GM18951 (cell line): ENCODE data around the gene ARHGAP33.
"Not testable (repeated sequence)": the region's sequence is repeated elsewhere in the genome, so short reads cannot be mapped to it uniquely, and the experiment has no call there.

ENCODE experiments used
- POLR2A ChIP-seq: IDR thresholded peaks from 4 replicates; pipeline ENCODE4 v1.6.1; 2011; ENCODE audit warnings: mild to moderate bottlenecking; ENCODE audit not compliant: insufficient read length, insufficient read depth; ENCODE audit errors: extremely low read depth
- in situ Hi-C: fragments of 300-500 bp; cut with MboI; formaldehyde crosslinking; loops from one replicate; pipeline ENCODE4 v1.12.0; 2022; ENCODE audit warnings: low sequenced_read_pairs, mixed read lengths, inconsistent platforms; ENCODE audit not compliant: unreplicated experiment

ARHGAP33 gene

DNA sequence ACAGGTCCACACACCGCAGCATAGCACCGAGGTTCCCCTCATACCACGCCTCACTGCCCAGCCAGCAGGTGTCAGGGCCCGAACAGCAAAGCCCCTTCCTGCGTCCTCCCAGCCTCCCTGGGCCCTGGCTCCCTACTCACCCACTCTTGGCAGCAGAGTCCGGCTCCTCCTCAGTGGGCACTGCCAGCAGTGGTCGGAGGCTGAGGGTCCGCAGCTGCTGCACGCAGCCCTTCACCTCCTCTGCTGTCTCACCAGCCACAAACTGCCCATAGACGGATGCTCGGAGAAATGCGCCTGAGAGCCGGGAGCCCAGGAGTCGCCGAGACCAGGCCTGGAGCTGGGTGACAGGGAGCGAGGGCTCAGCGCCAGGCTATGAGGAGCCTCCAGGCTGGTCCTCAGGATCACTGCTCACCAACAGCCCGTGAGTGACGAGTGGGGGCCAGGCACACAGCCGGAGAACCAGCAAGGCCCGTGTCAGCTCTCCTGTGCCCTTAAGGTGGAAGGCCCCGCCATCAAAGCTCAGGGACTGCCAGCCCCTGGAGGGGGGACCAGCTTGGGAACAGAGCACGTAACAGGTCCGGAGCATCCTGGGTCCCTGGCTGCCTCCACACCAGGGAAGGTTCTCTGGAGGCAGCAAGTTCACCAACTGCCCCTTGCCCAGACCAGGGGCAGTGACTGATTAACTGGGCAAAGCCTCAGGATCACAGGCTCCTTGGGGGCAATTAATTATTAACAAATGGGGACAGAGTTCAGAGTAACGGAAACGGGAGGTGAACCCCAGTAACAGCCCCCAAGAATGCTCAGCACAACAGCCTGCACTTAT lies 37.1 kb downstream of the ARHGAP33 start, which contains the start of gene PRODH2:
Gene PRODH2, minus strand, starts transcription at position 626 of the 823 bp plus-strand sequence. Its CDS starts 40 bp downstream, at position 586.
- in situ Hi-C loops: no loop called here
- TF ChIP-seq POLR2A: no peak

DNA sequence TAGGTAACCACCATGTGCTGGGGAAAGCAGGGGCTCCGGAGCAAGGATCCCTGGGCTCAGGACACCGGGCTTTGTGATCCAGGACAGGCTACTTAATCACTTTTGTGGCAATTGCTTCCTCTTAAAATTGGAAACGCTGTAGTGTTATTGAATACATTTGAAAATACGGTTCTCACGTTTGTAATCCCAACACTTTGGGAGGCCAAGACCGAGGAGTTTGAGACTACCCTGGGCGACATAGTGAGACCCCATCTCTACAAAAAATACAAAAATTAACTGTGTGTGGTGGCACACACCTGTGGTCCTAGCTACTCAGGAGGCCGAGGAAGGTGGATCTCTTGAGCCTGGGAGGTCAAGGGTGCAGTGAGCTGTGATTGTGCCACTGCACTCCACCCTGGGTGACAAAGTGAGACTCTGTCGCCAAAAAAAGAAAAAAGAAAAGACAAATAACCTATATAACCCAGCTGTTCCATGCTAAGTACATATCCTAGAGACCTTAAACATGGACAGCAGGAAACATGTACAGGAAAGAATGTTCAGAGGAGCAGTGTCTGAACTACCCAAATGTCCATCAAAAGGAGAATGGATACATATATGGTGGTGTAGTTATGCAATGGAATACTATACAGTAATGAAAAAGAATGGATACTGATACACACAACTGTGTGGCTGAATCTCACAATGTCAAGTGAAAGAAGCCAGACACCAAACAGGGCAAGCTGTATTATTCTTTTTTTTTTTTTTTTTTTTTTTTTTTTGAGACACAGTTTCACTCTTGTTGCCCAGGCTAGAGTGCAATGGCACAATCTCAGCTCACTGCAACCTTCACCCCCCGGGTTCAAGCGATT lies 37.9 kb downstream of the ARHGAP33 start:
- in situ Hi-C loops: no loop called here
- no peak for TF ChIP-seq POLR2A

DNA sequence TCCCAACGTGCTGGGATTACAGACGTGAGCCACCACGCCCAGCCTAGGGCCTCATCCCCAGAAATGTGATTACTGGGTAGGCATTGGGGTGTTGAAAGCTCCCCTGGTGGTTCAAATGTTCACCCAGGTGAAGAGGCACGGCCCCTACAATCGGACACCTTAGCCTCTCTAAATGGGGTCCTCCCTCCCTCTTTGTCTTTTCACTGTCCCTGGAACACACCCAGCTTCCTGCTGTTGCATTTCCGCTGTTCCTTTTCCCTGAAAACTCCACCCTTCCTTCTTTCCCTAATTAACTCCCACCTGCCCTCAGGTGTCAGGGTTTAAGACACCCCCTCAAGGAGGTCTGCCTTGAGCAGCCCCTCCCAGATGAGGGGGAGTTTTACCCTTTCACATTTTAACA lies 40.9 kb downstream of the ARHGAP33 start:
- in situ Hi-C loops: no loop called here

DNA sequence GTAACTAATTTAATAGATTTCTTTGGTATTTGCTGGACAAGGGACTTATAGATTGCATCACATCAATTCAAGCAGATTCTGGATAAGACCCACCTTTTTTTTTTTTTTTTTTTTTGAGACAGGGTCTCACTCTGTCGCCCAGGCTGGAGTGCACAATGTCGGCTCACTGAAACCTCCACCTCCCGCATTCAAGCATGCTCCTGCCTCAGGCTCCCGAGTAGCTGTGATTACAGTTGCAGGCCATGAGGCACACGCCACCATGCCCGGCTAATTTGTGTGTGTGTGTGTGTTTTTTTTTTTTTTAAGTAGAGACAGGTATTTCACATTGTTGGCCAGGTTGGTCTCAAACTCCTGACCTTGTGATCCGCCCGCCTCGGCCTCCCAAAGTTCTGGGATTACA lies 41.5 kb downstream of the ARHGAP33 start:
- no peak for TF ChIP-seq POLR2A
- in situ Hi-C loops: no loop called here

More for the DNA sequence above, 40.9 kb downstream of the ARHGAP33 start:
- no peak for TF ChIP-seq POLR2A

DNA sequence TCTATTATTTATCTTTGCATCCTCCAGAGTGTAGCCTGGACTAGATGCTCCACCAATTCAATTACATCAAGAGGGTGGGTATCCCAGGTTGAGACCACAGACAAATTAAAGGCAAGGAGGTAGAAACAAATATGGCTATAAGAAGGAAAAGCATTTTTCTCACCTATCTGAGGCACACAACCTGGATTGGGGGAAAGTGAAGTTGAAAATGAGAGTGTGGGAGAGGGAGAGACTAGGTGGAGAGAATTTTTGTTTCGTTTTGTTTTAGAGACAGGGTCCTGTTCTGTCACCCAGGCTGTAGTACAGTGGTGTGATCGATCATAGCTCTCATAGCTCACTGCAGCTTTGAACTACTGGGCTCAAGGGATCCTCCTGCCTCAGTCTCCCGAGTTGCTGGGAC lies 43.1 kb downstream of the ARHGAP33 start:
- no peak for TF ChIP-seq POLR2A
- in situ Hi-C loops: no loop called here

DNA sequence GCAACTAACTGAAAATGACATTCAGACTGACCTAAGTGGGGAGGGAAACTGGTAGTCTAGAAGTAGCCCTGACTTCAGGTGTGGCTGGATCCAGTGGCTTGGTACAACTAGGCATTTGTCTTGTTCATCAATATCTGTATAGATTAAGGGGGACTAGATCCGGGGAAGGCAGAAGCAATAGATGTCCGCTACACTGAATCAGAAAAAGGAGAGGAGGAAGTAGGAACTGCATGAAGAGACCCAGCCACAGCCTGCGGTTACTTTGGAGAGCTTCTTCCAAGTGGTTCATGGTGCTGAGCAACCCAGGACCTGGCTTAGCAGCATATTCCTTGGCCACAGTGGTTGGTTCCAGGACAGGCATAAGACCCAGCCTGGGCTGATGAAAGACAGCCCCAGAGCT lies 47.2 kb downstream of the ARHGAP33 start:
- in situ Hi-C loops: no loop called here
- TF ChIP-seq POLR2A: no peak

DNA sequence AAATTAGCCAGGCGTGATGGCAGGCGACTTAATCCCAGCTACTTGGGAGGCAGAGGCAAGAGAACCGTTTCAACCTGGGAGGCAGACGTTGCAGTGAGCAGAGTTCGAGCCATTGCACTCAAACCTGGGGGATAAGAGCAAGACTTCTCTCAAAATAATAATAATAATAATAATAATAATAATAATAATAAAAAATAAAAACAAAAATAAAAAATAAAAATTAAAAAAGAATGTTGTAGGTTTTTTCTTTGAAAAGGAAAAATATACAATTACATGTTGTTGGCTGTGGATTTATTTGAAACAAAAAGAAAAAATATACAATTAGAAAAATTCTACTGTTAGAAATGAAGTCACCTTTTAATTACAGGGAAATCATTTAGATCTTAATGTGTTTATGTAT lies 48.8 kb downstream of the ARHGAP33 start:
- in situ Hi-C loops: no loop called here
- TF ChIP-seq POLR2A: no peak

DNA sequence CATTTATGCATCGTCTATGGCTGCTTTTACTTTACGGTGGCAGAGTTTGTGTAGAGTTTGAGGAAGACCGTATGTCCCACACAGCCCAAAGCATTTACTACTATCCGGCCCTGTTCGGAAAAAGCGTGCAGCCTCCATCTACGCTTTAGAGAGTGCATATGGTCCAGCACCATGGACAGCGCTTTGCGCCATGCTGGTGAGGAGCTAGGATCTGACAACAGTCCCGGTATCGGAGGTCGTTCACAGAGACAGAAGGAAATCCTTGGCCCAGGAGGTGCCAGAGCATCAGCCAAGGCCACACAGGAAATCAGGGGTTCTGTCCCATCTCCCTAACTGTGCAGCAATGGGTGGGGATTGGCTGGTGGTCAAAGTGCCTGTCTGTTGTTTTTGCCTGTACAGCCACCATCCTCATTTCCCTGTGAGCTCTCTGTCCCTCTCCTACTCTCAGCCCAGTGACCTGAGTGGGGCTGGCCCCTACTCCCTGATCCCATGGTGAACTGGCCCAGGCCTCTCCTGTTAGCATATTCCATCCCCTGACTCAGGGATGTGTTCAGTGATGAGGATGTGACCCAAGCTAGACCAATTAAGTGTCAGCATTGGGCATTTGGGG lies 53.4 kb downstream of the ARHGAP33 start:
- TF ChIP-seq POLR2A: no peak
- in situ Hi-C loops: no loop called here

DNA sequence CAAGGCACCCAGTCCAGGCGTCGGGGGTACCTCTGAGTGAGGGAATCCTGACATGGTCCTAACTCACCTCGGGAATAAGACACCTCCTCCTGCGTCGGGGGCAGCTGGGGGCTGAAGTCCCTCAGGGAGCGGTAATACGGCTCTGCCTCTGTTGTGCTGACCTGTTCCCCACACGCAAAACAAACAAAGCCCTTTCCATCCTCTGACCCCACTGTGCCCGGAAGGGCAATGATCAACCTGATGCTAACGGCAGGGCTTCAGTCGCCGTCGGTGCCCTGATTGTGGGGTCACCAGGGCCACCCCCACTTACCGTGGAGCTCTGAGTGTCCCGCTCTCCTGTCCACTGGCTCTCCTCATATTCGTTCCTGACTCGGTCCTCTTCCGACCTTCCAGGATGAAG lies 55.6 kb downstream of the ARHGAP33 start:
- in situ Hi-C loops: no loop called here
- TF ChIP-seq POLR2A: no peak

DNA sequence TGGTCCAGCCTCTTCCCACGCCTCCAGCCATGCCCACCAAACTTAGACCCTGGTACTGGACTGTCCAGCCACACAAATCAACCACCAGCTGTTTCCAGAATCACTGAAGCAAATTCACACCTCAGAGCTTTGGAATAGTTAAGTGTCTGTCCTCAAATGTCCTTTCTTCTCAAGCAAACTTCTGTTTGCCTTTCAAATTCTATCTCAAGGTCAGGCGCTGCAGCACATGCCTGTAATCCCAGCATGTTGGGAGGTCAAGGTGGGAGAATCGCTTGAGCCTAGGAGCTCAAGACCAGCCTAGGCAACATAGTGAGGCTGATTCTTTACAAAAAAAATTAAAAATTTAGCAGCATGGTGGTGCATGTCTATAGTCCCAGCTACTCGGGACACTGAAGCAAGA lies 56.7 kb downstream of the ARHGAP33 start:
- in situ Hi-C loops: no loop called here
- no peak for TF ChIP-seq POLR2A

DNA sequence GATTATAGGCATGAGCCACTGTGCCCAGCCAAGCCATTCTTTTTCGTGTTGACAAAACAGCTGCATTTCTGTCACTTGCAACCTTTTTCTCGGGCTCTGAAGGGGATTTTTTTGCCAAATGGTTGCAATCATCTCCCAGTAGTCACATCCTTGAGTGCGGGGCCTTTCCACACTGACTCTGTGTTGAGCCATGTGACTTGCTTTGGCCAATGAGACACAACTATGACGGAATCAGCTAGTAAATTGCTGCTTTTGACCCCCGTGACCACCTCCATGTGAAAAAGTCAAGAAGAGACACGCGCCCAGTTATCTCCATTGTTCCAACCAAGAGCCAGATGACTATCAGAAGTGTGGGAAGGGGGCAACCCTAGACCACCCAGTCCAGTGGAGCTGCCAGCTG lies 58.6 kb downstream of the ARHGAP33 start:
- in situ Hi-C loops: no loop called here
- TF ChIP-seq POLR2A: no peak

DNA sequence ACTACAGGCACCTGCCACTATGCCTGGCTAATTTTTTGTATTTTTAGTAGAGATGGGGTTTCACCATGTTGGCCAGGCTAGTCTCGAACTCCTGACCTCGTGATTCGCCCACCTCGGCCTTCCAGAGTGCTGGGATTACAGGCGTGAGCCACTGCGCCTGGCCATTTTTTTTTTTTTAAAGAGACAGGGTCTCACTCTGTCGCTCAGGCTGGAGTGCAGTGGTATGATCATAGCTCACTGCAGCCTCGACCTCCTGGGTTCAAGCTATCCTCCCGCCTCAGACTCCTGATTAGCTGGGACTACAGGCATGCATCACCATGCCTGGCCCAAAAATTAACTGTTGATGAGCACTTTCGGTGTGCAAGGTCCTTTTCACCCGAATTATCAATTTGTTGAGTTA lies 60.7 kb downstream of the ARHGAP33 start:
- in situ Hi-C loops: not testable (repeated sequence)
